Dermis blood vessel endothelial cell (primary cell): ENCODE results near the gene SCAP. TPM values are rescaled to one million over a fixed set of nuclear protein-coding genes. Genes with fewer than 3 reads are reported as not detected.

Experiments used
- total RNA-seq: library from RNA; depleted of rRNA; stranded (reverse); fragments of >200 nt; gene quantifications from 2 replicates; pipeline ENCODE4 v1.2.3, GENCODE V29; 2014

SCAP gene
- total RNA-seq, 1 donor from 2014 or later, result 83.0 TPM

Other genes starting within 250 kb of the SCAP start
- gene KIF9, start 193.1 kb downstream of the SCAP start, total RNA-seq, result 10.0 and 11.2 TPM in 2 replicates
- gene KLHL18, start 193.0 kb downstream of the SCAP start, total RNA-seq, result 31.1 and 40.2 TPM in 2 replicates
- 21.4 and 41.4 TPM in 2 replicates for gene PTPN23, start 94.9 kb downstream of the SCAP start, total RNA-seq
- gene ELP6, start 37.8 kb upstream of the SCAP start, total RNA-seq, result 26.7 and 37.8 TPM in 2 replicates
- gene CSPG5, start 102.9 kb upstream of the SCAP start, total RNA-seq, result 0.51 and 0.79 TPM in 2 replicates